Skin of body (tissue), 2 donors: ENCODE measurements around the gene NELFB. TPM values are rescaled to one million over a fixed set of nuclear protein-coding genes. Genes with fewer than 3 reads are reported as not detected.

ENCODE experiments used
- DNase-seq: peaks from one replicate; lab custom pipeline; 2025; lab: John Stamatoyannopoulos, UW
- total RNA-seq: library from RNA; depleted of rRNA; stranded (reverse); fragments of >200 nt; gene quantifications from one replicate; pipeline ENCODE4 v1.2.3, GENCODE V29; 2014

Gene NELFB
- total RNA-seq, 1 donor from 2014 or later: 21.3 TPM

- no peak for DNase-seq
Measured at GRCh38 chr9:137302449-137303150, 47.5 kb downstream of the NELFB start.

- no peak for DNase-seq
Measured at GRCh38 chr9:137303151-137303892, 48.2 kb downstream of the NELFB start.

GRCh38 chr9:137303893-137304382 is 48.8 kb downstream of the NELFB start:
- DNase-seq: no peak

GRCh38 chr9:137304383-137305059 is 49.4 kb downstream of the NELFB start:
- DNase-seq: no peak

GRCh38 chr9:137305060-137305797 is 50.1 kb downstream of the NELFB start:
- DNase-seq: peak; percentile 39

GRCh38 chr9:137305798-137306065 is 50.6 kb downstream of the NELFB start:
- no peak for DNase-seq

GRCh38 chr9:137306066-137306849 is 51.1 kb downstream of the NELFB start:
- no peak for DNase-seq

GRCh38 chr9:137306850-137307254 is 51.7 kb downstream of the NELFB start:
- no peak for DNase-seq

GRCh38 chr9:137307255-137308056 is 52.3 kb downstream of the NELFB start:
- no peak for DNase-seq

- no peak for DNase-seq
Measured at GRCh38 chr9:137308057-137308619, 53.0 kb downstream of the NELFB start.

- DNase-seq: no peak
Measured at GRCh38 chr9:137309368-137310188, 54.5 kb downstream of the NELFB start.

GRCh38 chr9:137310189-137311052 is 55.3 kb downstream of the NELFB start:
- no peak for DNase-seq

- DNase-seq: no peak
Measured at GRCh38 chr9:137311171-137311985, 56.3 kb downstream of the NELFB start.

- no peak for DNase-seq
Measured at GRCh38 chr9:137311986-137312851, 57.1 kb downstream of the NELFB start.

- DNase-seq: no peak
Measured at GRCh38 chr9:137312852-137313325, 57.8 kb downstream of the NELFB start.
